Astrocyte (in vitro differentiated cells and primary cell): ENCODE data around the gene ANGEL2.

Experiments
- EZH2 ChIP-seq: IDR thresholded peaks from 2 replicates; pipeline ENCODE4 v1.6.1; 2012; ENCODE audit warnings: mild to moderate bottlenecking, low read length, inconsistent platforms; ENCODE audit not compliant: insufficient read depth
- TF ChIP-seq, protein P1 (sequence below): IDR thresholded peaks from 2 replicates; pipeline ENCODE4 v1.5.1; 2011; ENCODE audit warnings: low read depth, mild to moderate bottlenecking, inconsistent platforms, low read length, moderate library complexity; ENCODE audit not compliant: insufficient read depth

DNA sequence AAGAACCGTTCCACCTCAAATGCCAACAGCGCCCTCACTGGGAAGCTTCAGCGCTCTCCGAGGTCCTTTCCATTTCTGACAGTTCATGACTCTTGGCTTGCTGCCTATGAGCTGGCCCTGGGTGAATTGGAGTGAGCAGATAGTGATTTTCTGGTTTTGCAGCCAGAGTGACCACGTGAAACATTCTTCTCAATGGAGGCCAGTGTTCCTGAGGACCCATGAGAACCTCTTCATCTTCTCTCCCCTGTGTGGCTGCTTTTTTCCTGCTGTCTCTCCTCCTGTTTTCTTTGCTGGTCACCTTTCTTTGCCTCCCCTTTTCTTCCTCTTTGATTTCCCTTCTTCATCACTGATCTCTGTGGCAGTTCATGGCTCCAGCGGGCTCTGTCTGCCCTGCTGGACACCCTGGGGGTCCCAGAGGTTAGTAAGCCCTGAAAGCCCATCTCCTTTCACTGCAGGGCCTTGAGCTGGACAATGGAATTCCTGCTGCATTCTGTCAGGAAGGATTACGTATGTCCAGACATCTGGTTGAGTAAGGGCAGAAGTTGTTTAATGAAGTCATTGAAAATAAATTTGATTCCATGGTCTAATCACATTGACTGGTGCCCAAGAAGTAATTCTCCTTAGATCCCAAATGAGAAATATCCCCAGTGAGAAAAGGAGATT is 35.4 kb downstream of the ANGEL2 start:
- TF ChIP-seq, protein P1, sequence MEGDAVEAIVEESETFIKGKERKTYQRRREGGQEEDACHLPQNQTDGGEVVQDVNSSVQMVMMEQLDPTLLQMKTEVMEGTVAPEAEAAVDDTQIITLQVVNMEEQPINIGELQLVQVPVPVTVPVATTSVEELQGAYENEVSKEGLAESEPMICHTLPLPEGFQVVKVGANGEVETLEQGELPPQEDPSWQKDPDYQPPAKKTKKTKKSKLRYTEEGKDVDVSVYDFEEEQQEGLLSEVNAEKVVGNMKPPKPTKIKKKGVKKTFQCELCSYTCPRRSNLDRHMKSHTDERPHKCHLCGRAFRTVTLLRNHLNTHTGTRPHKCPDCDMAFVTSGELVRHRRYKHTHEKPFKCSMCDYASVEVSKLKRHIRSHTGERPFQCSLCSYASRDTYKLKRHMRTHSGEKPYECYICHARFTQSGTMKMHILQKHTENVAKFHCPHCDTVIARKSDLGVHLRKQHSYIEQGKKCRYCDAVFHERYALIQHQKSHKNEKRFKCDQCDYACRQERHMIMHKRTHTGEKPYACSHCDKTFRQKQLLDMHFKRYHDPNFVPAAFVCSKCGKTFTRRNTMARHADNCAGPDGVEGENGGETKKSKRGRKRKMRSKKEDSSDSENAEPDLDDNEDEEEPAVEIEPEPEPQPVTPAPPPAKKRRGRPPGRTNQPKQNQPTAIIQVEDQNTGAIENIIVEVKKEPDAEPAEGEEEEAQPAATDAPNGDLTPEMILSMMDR = no peak
- no peak for TF ChIP-seq EZH2
